HG03103 (cell line): ENCODE measurements around the gene NPLOC4.
"Not testable (repeated sequence)": the region's sequence is repeated elsewhere in the genome, so short reads cannot be mapped to it uniquely, and the experiment has no call there.

Experiments used
- ATAC-seq: cut with Tn5 transposase; IDR thresholded peaks from one replicate; pipeline ENCODE4 v1.9.1; 2021; ENCODE audit warnings: low read depth; ENCODE audit not compliant: unreplicated experiment

The NPLOC4 gene

DNA sequence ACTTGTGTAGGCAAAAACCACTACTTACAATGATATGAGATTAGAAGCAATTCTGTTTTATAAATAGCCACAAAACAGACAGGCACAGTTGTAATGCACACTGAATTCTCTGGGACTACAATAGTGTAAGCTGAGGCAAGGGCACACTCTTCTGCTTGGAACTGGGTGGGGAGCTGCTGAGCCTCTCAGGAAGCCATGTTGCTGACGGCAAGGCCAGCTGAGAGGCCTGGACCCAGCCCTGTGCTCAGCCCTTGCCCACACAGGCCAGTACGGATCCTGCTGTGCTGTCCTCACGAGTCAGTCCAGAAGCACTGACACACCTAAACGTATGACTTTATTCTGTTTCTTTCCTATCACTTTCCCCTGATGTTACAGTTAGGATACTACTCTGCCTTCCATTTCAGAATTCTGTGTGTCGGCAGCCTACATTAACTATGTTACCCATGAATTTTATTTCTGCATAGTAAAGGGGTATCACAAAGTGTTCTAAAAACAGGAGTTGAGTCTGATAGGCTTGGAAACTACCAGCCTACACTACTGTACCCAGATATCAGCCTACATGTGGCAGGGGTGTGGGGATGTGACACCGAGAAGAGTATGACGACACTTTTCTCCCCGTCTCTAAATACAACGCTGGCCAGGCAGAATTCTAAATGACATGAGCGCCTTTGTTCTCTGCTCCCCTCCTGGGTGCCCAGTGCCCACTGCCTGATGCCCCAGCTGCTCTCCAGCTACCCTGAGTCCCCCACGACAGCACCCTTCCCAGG is 43.6 kb downstream of the NPLOC4 start:
- no peak for ATAC-seq

DNA sequence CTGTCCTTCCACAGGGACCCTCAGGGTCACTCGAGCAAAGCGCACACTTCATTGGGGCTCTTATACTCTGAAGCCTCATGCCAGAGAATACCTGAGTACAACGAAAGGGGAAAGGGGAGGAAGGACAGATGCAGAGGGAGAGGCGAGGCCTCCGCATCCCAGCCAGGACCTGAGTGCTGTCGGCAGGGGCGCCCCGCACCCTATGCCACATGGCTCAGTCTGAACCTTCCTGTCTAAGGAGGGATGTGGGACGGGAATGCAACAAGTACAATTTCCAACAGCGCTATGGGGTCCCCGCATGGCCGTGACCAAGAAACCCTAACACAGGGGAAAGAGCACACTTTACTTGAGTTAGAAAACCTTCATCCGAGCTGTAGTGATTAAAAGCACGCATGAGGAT is 44.9 kb downstream of the NPLOC4 start:
- ATAC-seq: no peak

DNA sequence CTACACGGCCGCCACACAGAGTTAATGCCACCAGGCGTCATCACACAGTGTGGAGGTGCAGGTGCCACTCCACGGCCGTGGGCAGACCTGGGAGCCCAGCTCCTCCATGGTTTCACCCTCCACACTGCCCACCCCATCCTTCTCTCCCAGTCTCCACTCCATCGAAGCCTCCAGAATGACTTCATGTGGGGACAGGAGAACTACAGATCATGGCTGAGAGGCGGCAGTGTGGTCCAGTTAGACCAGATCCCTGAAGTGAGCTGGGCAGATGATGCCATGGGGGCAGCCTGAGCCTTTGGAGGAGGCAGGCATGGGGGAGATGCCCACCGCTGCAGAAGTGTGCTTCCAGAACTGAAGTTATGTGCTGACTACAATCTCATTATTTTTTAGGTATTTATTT is 46.8 kb downstream of the NPLOC4 start:
- no peak for ATAC-seq

DNA sequence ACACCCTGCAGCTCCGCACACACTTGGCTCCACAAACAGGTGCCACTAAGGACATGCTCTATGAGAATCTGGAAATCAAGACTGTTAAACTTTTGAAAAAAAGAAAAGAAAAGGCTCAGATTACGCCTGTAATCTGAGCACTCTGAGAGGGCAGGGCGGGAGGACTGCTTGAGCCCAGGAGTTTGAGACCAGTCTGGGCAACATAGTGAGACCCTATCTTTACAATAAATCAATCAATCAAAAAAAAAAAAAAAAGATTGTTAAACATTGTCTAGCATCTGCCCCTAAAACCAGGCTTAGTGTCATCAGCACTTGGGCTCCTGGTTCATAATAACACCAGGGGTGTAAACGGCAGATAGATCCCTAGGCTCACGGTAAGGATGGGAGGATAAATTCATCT is 47.3 kb downstream of the NPLOC4 start:
- ATAC-seq: no peak

DNA sequence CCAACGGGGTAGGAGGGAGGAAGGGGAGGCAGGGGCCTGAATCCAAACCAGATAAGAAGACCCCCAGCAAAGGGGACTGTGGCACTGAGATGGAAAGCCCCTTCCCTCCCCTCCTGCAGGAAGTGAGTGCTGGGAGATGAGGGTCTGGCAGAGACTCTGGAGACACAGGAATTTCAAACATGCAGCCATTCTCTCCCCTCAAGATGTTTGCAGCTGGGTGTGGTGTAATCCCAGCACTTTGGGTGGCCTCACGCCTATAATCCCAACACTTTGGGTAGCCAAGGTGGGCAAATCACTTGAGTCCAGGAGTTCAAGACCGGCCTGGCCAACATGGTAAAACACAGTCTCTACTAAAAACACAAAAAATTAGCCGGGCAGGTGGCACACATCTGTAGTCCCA is 50.8 kb downstream of the NPLOC4 start:
- no peak for ATAC-seq

DNA sequence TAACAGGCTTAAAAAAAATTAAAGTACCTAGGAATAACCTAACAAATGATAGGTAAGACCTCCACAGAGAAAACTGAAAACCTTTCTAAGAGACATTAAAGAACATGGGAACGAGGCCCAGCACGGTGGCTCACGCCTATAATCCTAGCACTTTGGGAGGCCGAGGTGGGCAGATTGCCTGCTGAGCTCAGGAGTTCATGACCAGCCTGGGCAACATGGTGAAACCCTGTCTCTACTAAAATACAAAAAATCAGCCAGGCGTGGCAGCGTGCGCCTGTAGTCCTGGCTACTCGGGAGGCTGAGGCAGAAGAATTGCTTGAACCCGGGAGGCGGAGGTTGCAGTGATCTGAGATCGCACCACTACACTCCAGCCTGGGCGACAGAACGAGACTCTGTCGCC is 52.1 kb downstream of the NPLOC4 start:
- ATAC-seq: not testable (repeated sequence)

DNA sequence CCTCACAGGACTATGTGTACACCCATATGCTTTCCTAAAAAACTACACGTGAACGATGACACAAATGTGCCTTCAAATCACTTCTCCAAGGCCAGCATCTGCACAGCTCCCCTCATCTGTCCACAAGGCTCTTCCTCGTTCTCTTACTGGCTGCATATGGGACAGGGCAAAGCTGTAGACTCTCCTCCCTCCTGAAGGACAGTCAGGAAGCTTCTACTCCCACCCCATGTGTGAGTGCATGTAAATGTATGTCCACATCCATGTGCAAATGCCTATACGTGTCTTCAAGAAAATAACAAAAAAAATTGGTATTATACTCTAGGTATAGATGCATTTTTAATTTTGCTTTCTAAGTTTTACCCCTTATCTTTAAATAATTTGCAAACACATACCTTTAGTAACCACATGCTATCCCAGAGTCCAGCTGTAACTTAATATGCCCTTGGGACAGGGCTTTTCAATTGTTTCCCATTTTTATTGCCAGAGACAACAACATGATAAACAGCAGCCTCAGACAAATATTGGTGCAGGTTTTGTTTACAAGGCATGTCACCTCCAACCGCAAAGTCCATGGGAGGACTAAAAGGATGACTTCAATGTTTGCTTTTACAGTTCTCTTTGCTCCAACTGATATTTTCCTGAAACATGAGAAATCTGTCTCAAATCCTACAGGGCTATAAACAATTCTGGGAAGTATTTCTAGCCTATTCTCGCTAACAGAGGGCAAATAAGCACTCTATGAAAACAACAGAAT is 53.1 kb downstream of the NPLOC4 start:
- ATAC-seq: no peak

DNA sequence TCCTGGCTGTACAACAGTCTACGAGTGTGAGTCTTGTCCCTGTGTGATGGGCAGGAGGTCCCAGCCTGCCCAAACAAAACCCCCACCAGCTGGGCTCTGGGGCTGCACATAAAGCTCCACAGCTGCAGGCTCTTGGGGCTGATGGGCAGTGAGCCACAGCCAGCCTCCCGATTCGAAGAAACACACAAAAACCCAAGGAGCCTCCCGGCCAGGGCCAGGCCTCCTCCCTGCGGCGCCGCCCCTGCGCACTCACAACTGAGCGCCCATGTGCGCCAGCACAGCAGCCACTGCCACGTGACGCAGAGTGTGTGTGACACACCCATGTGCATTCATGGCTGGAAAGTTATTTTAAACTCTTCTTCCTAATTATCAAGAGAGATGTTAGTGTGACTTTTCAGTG is 54.2 kb downstream of the NPLOC4 start:
- no peak for ATAC-seq

DNA sequence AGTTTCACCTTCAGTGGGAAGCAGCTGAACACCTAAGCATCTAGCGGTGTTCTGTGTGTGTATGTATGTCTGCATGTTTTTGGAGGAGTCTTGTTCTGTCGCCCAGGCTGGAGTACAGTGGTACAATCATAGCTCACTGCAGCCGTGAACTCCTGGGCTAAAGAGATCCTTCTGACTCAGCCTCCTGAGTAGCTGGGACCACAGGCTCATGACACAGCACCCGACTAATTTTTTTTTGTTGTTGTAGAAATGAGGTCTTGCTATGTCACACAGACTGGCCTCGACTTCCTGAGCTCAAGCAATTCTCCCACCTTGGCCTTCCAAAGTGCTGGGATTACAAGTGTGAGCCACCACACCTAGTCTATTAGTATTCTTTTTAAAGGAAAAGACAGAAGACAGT is 54.6 kb downstream of the NPLOC4 start:
- ATAC-seq: no peak

DNA sequence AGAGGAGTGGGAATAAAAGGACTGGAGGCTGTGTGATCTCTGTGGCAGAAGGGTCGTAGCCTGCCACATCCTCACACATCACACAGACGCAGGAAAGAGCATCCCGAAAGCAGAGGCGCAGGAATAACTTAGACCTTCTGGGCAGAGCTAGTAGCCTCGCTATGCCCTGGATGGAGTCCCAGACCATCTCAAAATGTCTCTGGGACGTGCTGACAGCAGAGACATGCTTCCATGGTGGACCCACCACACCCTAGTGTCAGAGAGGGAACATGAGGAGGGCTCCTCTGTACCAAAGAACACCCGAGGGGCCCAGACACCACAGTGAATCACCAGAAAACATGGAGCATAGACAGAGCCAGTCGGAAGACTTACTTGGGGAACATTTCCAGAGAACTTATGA is 55.2 kb downstream of the NPLOC4 start:
- no peak for ATAC-seq

DNA sequence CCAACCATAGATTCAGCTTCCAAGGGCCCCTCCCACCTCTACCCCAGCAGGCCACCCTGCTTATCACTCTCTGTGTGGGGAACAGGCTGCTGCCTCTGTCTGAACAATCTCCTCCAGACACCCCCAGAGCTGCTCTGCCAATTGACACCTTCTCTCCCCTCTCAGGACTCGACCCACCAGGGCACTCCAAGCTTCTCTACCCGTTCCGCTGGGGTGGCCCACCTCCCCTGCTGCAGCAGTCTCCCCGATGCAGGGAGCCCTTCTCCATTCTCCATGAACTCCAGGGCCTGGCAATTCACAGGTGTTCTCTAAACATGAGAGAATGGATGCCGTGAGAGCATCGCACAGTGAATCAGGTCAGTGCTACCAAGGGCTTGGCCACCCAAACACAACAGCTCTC is 56.4 kb downstream of the NPLOC4 start:
- ATAC-seq: no peak

DNA sequence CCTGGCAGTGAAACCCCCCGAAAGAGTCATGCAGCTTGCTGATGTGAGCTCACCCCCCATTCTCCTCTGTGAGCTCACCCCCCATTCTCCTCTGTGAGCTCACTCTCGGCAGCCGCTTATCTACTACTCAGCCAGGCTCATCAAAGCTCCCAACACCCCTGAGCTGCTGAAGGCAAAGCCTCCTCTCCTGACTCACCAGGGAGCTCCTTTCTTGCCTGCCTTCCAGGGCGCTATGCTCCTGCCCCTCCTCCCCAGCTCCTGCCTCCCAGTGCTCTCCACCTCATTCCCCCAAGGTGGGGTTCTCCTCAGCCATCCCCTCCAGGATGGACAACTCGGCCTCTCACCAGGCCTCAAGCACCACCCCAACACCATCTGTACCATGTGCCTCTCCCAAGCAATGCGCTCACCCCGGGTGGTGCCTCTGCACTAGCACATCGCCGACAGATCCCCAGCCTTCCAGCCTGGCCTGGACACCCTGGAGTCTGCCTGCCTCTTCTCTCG is 57.0 kb downstream of the NPLOC4 start:
- ATAC-seq: no peak

DNA sequence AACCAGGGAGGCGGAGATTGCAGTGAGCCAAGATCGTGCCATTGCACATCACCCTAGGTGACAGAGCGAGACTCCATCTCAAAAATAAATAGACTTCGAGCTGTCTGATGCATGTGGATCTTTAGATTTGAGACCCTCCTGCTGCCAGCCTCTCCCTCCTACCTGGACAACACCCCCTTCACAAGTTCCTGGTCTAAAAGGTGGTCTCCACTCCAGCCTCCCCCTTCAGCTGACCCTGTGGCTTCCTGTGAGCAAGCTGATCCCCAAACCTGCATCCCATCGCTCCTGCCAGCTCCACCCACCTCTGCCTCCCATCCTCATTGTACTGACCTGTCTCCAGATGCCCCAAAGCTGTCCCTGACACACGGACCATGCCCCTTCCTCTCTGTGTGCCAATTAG is 57.6 kb downstream of the NPLOC4 start:
- no peak for ATAC-seq

DNA sequence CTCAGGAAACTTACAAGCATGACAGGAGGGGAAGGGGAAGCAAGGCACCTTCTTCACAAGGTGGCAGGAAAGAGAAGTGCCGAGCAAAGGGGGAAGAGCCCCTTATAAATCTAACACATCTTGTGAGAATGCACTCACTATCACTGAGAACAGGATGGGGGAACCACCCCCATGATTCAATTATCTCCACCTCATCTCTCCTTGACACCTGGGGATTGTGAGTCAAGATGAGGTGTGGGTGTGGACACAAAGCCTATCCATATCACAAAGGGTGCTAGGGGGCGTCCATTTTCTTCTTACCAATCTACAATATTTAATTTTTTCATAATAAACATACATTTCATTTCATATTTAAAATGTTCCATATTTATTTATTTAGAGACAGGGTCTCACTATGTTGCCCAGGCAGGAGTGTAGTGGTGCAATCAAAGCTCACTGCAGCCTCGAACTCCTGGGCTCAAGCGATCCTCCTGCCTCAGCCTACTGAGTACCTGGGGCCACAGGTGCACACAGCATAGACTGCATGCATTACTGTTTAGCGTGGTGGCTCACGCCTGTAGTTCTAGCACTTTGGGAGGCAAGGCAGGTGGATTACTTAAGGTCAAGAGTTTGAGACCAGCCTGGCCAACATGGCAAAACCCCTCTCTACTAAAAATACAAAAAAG is 58.2 kb downstream of the NPLOC4 start:
- no peak for ATAC-seq

DNA sequence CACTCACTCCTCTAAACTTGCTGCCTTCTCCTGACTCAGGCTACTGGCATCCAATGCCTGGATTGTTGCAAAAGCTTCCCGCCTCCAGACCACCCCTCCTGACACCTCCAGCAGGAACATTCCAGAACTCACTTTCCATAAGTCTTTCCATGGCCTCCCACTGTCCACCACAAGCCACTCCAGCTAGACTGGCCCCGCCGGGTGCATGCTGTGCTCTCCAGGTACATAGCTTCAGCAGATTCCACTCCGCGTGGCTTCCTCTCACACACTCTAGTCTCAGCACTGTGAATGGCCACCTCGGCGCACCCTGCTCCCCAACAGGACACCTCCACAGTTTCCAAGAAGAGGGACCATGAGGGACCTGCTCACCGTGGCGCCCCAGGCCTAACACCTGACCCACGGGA is 58.9 kb downstream of the NPLOC4 start:
- no peak for ATAC-seq

DNA sequence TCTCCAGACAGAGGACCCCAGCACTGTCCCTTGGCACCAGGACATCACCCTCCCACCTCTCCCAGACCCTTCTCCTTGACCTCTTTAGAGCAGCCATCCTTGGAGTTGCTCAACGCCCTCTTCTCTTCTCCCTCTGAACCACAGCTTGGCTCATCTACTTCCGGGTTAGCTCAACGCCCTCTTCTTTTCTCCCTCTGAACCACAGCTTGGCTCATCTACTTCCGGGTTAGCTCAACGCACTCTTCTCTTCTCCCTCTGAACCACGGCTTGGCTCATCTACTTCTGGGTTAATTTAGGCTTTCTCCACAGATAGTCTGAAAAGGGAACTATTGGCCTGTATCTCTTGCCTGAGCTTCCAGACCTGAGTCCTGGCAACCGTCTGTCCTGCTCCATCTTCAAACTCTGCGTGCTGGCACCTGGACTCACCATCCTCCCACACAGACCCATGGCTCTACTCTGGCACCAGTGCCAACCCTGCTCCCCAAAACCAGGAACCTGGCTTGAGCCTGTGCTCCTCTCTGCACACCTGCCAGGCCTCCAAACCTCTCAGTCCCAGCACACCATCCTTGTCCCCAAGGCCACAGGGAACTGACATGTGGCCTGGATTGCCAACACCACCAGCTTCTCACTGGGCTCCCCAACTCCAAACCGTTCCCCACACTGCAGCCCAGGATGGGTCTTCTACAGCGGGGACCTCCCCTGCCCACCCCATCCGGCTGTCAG is 59.5 kb downstream of the NPLOC4 start:
- ATAC-seq: no peak

DNA sequence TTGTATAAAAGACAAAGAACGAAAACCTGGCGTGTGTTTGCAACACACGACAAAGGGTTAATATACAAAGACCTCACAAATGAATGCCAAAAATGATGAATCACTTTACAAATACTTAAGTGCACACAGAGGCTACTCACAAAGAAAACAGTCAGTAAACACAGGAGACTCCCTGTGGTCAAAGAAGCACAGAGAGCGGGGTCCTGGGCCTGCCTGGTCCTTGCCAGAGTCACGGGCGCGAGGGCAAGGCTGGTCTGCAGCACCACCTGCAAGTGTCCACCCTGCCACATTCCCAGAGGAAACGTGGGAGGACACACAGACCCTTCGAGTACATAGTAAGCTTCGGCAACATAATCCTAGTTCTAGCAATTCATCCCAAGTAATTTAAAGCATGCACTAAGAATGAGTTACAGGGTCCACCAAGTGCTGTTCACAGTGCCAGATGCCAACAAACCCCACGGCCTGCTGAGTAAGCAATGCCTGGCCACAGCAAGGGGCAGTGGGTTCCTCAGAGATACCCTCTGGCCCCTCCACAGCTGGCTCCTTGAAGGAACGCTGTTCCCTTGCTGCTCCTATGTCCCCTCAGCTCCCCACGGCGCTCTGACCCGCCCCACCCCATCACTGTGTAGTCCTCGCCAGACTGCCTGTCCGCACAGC is 60.2 kb downstream of the NPLOC4 start:
- ATAC-seq: no peak

DNA sequence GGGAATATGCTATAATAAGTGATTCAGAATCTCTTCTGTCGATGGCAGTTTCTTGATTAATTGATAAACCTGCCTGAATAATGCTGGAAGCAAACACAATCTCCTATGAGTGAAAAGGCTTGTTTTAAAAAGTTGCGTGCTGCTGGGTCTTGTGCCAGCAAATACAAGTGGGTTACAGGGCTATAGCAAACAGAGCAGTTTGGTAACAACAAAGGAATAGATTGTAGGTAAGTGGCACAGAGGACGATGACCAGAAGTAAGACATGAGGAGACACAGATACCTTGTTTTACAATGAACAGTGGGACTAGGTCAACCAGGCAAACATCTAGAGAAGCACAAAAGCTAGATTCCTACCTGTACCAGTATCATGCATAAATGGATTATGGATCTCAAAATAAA is 61.1 kb downstream of the NPLOC4 start:
- no peak for ATAC-seq

DNA sequence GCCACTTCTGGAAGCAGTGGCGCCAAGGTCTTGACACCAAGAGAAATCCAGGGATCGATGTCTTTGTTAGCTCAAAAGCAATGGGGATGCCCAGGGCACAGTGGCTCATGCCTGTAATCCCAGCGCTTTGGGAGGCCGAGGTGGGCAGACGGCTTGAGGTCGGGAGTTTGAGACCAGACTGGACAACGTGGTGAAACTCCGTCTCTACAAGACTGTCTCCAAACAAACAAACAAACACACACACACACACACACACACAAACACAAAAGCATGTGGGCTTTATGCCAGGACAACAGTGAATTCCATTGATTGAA is 62.3 kb downstream of the NPLOC4 start:
- ATAC-seq: no peak

DNA sequence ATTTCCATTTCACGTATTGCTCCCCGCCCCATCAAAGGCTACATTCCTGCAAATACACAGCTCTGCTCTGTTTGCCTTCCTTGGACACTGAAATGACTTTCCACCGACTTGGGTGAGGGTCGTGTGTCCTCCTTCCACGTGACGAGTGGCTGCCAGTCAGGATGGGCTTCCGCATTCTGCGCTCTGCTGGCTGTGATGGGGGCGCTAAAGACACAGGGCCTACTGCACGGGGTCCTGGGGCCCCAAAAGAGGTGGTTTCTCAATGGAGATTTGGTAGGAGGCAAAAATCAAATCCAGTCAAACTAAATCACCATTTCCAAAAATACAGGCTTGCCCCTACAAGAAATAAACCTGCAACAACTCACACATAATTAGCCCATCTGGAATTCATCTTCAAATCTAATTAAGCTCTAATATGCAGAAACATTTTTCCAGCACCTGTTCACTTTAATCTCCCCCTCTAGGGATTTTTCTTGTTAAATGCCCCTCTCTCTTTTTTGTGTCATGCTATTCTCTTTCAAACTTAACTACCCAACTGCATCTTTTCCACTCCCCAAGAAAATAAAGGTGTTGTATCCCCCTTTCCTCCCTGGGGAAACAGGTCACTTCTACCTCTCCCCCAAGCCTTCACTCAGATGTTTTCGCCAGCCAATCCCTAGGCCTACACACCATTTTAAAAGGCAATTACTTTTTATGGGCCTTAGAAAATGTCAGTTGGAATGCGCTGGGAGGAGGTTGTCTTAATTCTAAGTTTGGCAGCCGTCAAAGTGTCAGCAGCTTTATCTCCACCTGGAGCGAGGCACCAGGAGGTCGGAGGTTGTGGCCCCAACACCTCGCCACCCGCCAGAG is 62.9 kb downstream of the NPLOC4 start:
- ATAC-seq: no peak
